HG03196 (cell line): ENCODE measurements around the gene SETDB1.
A peak's percentile ranks its signal among the peaks of the same experiment; 100 is the strongest.

Experiments used
- ATAC-seq: cut with Tn5 transposase; IDR thresholded peaks from one replicate; pipeline ENCODE4 v1.9.1; 2021; ENCODE audit not compliant: unreplicated experiment

The SETDB1 gene

GRCh38 chr1:151001602-151002001 is 75.4 kb downstream of the SETDB1 start:
- ATAC-seq: no peak

GRCh38 chr1:151002051-151002450 is 75.9 kb downstream of the SETDB1 start:
- ATAC-seq: no peak

GRCh38 chr1:151002611-151003010 is 76.4 kb downstream of the SETDB1 start:
- no peak for ATAC-seq

- no peak for ATAC-seq
These were observed 77.0 kb downstream of the SETDB1 start for GRCh38 chr1:151003180-151003579.

- ATAC-seq: no peak
These were observed 79.7 kb downstream of the SETDB1 start for GRCh38 chr1:151005729-151006319.

- peak; percentile 40 for ATAC-seq
These were observed 80.3 kb downstream of the SETDB1 start, which contains the start of gene MINDY1 for GRCh38 chr1:151006327-151007052. MINDY1 (minus strand) TSS chr1:151006902; CDS start chr1:151002617, 4,285 bp downstream.

GRCh38 chr1:151007853-151008243 is 81.7 kb downstream of the SETDB1 start:
- no peak for ATAC-seq

GRCh38 chr1:151008244-151009205 is 82.4 kb downstream of the SETDB1 start, which contains the start of gene PRUNE1:
PRUNE1 (plus strand) TSS chr1:151008449; CDS start chr1:151008633, 184 bp downstream.
- ATAC-seq: peak; percentile 74

GRCh38 chr1:151009206-151009587 is 83.0 kb downstream of the SETDB1 start:
- ATAC-seq: no peak

- no peak for ATAC-seq
These were observed 83.6 kb downstream of the SETDB1 start for GRCh38 chr1:151009674-151010345.

GRCh38 chr1:151010346-151010726 is 84.2 kb downstream of the SETDB1 start:
- no peak for ATAC-seq

- no peak for ATAC-seq
These were observed 85.1 kb downstream of the SETDB1 start for GRCh38 chr1:151011154-151011850.

GRCh38 chr1:151012684-151013471 is 86.7 kb downstream of the SETDB1 start:
- no peak for ATAC-seq

GRCh38 chr1:151013518-151013917 is 87.4 kb downstream of the SETDB1 start:
- no peak for ATAC-seq
